Fibroblast of lung (primary cell): ENCODE results near the gene DCLK2. TPM values are rescaled to one million over a fixed set of nuclear protein-coding genes. Genes with fewer than 3 reads are reported as not detected.

Source experiments
- DNase-seq, 2 donors: peaks; one replicate each; pipeline versions ENCODE4 v3.0.0 to v3.0.0-alpha.2; 2010; ENCODE audit warnings: low read depth in 2 of 2
- H2AFZ ChIP-seq: 2 replicates; pipeline ENCODE4 v1.5.1; 2012; ENCODE audit warnings: low read length, control low read depth, inconsistent platforms
- H3K27ac ChIP-seq: 2 replicates; pipeline ENCODE4 v1.5.1; 2011; ENCODE audit warnings: low read length, control low read depth; ENCODE audit not compliant: insufficient read depth
- H3K27me3 ChIP-seq: 2 replicates; pipeline ENCODE4 v1.5.1; 2011; ENCODE audit warnings: mild to moderate bottlenecking, low read length; ENCODE audit not compliant: control insufficient read depth, insufficient read depth
- H3K36me3 ChIP-seq: 2 replicates; pipeline ENCODE4 v1.5.1; 2011; ENCODE audit warnings: low read length; ENCODE audit not compliant: control insufficient read depth, insufficient read depth
- H3K4me1 ChIP-seq: 2 replicates; pipeline ENCODE4 v1.5.1; 2011; ENCODE audit warnings: low read length; ENCODE audit not compliant: control insufficient read depth, insufficient read depth; ENCODE audit errors: extremely low read depth
- H3K4me2 ChIP-seq: 2 replicates; pipeline ENCODE4 v1.5.1; 2011; ENCODE audit warnings: low read length, control low read depth; ENCODE audit not compliant: insufficient read depth; ENCODE audit errors: extremely low read depth
- H3K4me3 ChIP-seq, 4 experiments: fragments of 200-600 bp in 1 of 4; sonication (generic) in 1 of 4; replicated peaks in 1 of 4; 2 replicates each; pipeline ENCODE4 v1.5.1; 2011 to 2016; ENCODE audit warnings: low read length in 4 of 4, low read depth in 3 of 4, mild to moderate bottlenecking in 3 of 4, control low read depth in 2 of 4, inconsistent platforms in 1 of 4, mixed read lengths in 1 of 4; ENCODE audit not compliant: insufficient read depth in 1 of 4; ENCODE audit errors: control extremely low read depth in 1 of 4
- H3K79me2 ChIP-seq: 2 replicates; pipeline ENCODE4 v1.5.1; 2012; ENCODE audit warnings: mild to moderate bottlenecking, low read length, inconsistent platforms; ENCODE audit not compliant: control insufficient read depth, insufficient read depth
- H3K9ac ChIP-seq: 2 replicates; pipeline ENCODE4 v1.5.1; 2011; ENCODE audit warnings: mild to moderate bottlenecking, low read length, control low read depth; ENCODE audit not compliant: insufficient read depth
- H3K9me3 ChIP-seq: 2 replicates; pipeline ENCODE4 v1.5.1; 2012; ENCODE audit warnings: low read depth, low read length; ENCODE audit not compliant: control insufficient read depth, insufficient read depth
- H4K20me1 ChIP-seq: 2 replicates; pipeline ENCODE4 v1.5.1; 2011; ENCODE audit warnings: low read length; ENCODE audit not compliant: control insufficient read depth, insufficient read depth; ENCODE audit errors: extremely low read depth
- EZH2 ChIP-seq: IDR thresholded peaks from 2 replicates; pipeline ENCODE4 v1.5.1; 2012; ENCODE audit warnings: low read length, control low read depth, mild to moderate bottlenecking; ENCODE audit errors: missing control alignments
- polyA plus RNA-seq, 2 donors: library from polyadenylated mRNA; depleted of rRNA in 1 of 2; stranded (reverse) in 1 of 2; unstranded in 1 of 2; fragments of >200 nt; gene quantifications; 2 replicates each; pipeline ENCODE4 v1.2.1, GENCODE V29; 2011 to 2012; ENCODE audit warnings: missing spikeins in 1 of 2
- total RNA-seq: library from RNA; depleted of rRNA; stranded (reverse); fragments of >200 nt; gene quantifications from 2 replicates; pipeline ENCODE4 v1.2.1, GENCODE V29; 2014
- TF ChIP-seq, protein P1 (sequence below), 2 donors: IDR thresholded peaks in 1 of 2; conservative IDR thresholded peaks in 1 of 2; 1 replicate in 1 of 2; 2 replicates in 1 of 2; pipeline ENCODE4 v1.5.1; 2011 to 2012; ENCODE audit warnings: low read length in 2 of 2, control low read depth in 1 of 2, inconsistent platforms in 1 of 2, low read depth in 1 of 2, mild to moderate bottlenecking in 1 of 2

The DCLK2 gene
- total and polyA plus RNA-seq, 2 donors (not counting 1 experiment from before 2014, with no cell fraction given), result 3.8 to 14.0 TPM

DNA sequence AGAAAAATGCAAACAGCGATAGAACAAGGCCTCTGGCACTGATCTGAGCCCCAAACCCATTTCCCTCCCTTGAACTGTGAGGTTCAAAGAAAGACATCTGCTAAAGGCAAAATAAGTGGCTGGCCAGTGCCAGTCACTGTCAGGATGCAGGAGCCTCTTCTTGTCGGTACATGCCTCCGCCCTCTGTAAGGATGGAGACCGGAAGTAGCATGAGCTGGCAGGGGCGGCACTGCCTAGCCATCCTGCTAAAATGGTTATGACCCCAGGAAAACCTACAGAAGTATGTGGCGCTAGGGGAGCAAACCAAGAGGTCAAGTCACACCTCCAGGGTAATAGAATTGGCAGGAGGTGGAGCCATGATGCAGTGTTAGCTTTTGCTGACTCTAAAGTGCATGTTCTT lies 180.3 kb downstream of the DCLK2 start:
- Histone ChIP-seq H2AFZ (no peak overlapping the region), H3K4me1 (no peaks in the 10 kb centered on the region), H4K20me1 (no peaks in the 10 kb centered on the region), H3K79me2 (no peaks in the 10 kb centered on the region), H3K36me3 (no peaks in the 10 kb centered on the region), H3K4me3 (no peak overlapping the region), H3K4me2 (no peak overlapping the region), H3K9me3 (no peaks in the 10 kb centered on the region), H3K9ac (no peak overlapping the region), H3K27ac (no peak overlapping the region), H3K27me3 (no peaks in the 10 kb centered on the region)
- no peak for TF ChIP-seq EZH2
- no peak for DNase-seq

- Histone ChIP-seq H4K20me1 (no peaks in the 10 kb centered on the region), H3K27ac (no peak overlapping the region), H3K4me1 (peaks cover 7% of the 10 kb centered on the region), H3K9me3 (no peaks in the 10 kb centered on the region), H3K27me3 (no peaks in the 10 kb centered on the region), H3K4me3 (no peak overlapping the region), H2AFZ (no peak overlapping the region), H3K36me3 (no peaks in the 10 kb centered on the region), H3K9ac (no peak overlapping the region), H3K79me2 (no peaks in the 10 kb centered on the region), H3K4me2 (no peak overlapping the region)
- DNase-seq, result no peak
- TF ChIP-seq EZH2, result no peak
- TF ChIP-seq, protein P1, sequence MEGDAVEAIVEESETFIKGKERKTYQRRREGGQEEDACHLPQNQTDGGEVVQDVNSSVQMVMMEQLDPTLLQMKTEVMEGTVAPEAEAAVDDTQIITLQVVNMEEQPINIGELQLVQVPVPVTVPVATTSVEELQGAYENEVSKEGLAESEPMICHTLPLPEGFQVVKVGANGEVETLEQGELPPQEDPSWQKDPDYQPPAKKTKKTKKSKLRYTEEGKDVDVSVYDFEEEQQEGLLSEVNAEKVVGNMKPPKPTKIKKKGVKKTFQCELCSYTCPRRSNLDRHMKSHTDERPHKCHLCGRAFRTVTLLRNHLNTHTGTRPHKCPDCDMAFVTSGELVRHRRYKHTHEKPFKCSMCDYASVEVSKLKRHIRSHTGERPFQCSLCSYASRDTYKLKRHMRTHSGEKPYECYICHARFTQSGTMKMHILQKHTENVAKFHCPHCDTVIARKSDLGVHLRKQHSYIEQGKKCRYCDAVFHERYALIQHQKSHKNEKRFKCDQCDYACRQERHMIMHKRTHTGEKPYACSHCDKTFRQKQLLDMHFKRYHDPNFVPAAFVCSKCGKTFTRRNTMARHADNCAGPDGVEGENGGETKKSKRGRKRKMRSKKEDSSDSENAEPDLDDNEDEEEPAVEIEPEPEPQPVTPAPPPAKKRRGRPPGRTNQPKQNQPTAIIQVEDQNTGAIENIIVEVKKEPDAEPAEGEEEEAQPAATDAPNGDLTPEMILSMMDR (conservative IDR thresholded peaks at IDR 0.05 in 1 of 2, IDR thresholded peaks at IDR 0.05 in 1 of 2; ENCODE audit: low read depth in 1 of 2, low read length in 2 of 2), result no peak
Measured at GRCh38 chr4:150259861-150260567, 181.8 kb downstream of the DCLK2 start.

GRCh38 chr4:150261571-150261970 lies 183.3 kb downstream of the DCLK2 start:
- Histone ChIP-seq H3K9me3 (no peaks in the 10 kb centered on the region), H2AFZ (no peak overlapping the region), H3K9ac (no peak overlapping the region), H3K27me3 (no peaks in the 10 kb centered on the region), H3K79me2 (no peaks in the 10 kb centered on the region), H3K4me2 (no peak overlapping the region), H4K20me1 (no peaks in the 10 kb centered on the region), H3K36me3 (no peaks in the 10 kb centered on the region), H3K27ac (no peak overlapping the region), H3K4me3 (no peak overlapping the region), H3K4me1 (peaks cover 7% of the 10 kb centered on the region)
- no peak for TF ChIP-seq EZH2
- TF ChIP-seq, protein P1 (conservative IDR thresholded peaks at IDR 0.05 in 1 of 2, IDR thresholded peaks at IDR 0.05 in 1 of 2; ENCODE audit: low read depth in 1 of 2, low read length in 2 of 2), result no peak
- DNase-seq, result peak in 1 of 2 donors; percentile 89
